Activated gamma-delta T cell (primary cell): ENCODE results near the gene DOCK8.
"Not testable (repeated sequence)": the region's sequence is repeated elsewhere in the genome, so short reads cannot be mapped to it uniquely, and the experiment has no call there.

Experiments
- DNase-seq: peaks from one replicate; lab custom pipeline; 2025; lab: John Stamatoyannopoulos, UW

DOCK8 gene

GRCh38 chr9:224582-225520 lies 10.2 kb downstream of the DOCK8 start:
- DNase-seq: no peak

DNA sequence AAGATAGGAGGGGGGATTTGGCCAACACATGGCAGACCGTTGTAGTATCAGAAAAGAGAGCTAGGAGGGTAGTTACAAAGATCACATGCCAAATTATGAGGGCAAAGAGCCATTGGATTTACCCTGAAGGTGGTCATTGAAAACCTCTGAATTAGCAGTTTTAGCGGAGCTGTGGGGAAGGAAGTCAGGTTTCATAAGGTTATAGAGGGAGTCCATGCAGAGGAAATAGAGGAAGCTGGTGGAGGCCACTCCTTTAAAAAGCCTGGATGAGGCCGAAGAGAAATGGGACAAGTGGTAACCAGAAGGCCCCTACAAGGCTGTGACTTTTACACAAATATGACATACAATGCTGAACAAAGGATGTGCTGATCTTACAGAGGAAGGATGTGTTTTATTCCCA lies 13.2 kb downstream of the DOCK8 start:
- DNase-seq: no peak

DNA sequence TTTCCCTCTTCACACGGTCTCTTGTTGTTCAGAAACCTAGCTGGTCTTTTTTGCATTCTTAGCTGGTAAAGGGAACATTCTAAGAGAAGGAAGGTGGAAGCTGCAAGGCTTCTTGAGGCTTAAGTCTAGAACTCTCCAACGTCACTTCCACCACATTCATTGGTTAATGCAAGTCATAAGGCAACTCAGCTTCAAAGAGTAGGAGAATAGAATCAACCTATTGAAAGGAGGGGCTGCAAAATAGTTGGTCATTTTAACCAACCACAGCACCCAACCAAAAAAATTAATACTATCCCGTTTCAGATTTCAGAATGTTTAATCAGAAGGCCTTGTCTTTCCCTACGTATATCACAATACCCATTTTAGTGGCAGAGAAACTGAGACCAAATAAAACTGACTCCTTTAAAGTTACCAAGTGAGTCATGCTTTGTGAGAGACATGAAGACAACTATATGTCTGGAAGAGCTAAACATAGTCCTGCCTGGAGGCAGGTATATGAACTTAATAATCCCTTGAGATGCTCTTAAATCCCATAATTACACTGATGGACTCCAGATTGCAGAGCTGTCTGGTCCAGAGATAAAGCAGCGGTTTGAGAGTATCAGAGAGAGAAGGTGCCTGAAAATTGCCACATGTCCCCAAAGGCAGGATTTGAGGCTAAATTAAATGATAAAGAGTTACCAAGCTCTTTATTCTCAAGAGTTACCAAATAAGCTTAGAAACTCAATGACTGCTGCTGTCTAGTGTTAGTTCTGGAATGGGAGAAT lies 14.4 kb downstream of the DOCK8 start:
- DNase-seq: no peak

DNA sequence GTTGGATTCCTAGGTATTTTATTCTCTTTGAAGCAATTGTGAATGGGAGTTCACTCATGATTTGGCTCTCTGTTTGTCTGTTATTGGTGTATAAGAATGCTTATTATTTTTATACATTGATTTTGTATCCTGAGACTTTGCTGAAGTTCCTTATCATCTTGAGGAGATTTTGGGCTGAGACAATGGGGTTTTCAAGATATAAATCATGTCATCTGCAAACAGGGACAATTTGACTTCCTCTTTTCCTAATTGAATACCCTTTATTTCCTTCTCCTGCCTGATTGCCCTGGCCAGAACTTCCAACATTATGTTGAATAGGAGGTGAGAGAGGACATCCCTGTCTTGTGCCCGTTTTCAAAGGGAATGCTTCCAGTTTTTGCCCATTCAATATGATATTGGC lies 17.0 kb downstream of the DOCK8 start:
- not testable (repeated sequence) for DNase-seq

DNA sequence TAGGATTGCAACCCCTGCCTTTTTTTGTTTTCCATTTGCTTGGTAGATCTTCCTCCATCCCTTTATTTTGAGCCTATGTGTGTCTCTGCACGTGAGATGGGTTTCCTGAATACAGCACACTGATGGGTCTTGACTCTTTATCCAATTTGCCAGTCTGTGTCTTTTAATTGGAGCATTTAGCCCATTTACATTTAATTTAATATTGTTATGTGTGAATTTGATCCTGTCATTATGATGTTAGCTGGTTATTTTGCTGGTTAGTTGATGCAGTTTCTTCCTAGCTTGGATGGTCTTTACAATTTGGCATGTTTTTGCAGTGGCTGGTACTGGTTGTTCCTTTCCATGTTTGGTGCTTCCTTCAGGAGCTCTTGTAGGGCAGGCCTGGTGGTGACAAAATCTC lies 19.0 kb downstream of the DOCK8 start:
- not testable (repeated sequence) for DNase-seq

DNA sequence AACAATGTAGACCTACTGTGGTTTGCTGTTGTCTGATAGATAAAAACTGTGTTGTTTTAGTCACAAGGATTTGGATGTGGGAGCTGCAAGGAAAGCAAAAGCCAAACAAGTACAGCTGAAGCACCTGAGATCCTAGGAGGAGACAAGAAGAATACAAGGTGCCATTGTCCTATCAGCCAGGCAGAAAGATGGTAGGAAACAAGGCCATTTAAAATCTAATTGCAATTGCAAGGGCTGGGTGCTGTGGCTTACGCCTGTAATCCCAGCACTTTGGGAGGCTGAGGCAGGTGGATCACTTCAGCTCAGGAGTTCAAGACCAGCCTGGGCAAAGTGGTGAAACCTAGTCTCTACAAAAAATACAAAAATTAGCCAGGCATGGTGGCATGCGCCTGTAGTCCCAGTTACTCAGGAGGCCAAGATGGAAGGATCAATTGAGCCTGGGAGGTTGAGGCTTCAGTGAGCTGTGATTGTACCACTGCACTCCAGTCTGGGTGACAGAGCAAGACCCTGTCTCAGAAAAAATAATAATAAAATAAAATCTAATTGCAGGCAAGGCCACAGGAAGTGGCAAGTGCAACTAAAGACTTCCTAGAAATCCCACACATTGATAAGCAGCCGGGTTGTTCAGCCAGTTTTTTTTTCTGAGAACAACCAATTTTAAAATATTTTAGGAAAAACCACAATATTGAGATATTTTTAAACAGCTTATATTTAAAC lies 22.6 kb downstream of the DOCK8 start:
- DNase-seq: no peak

GRCh38 chr9:237858-238345 lies 23.2 kb downstream of the DOCK8 start:
- no peak for DNase-seq

DNA sequence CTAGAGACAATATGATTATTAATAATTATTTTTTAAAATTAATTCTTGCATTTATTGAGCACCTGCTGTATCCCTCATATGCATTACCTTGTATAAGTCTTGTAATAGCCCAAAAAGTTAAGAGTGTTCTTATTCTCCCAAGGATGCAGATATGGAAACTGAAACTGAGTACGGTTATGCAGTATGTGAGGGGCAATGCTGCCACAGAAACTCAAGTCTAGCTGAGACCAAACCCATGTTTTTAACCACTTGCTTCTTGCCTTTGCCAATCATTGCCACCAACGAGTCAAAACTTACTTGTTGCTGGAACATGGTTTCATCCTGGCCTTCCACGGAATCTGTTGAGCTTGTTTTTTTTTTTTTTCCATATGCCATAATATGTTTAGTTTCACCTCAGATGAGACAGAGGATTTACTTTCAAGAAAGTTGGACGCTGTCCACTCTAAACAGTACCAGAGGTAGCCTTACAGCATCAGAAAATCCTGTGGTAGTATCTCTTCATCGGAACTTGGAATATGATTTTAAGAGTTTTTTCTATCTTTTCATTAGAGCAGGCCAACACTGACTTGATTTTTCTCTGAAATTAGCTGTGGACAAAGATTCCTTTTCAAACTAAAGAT lies 27.9 kb downstream of the DOCK8 start:
- DNase-seq: no peak

DNA sequence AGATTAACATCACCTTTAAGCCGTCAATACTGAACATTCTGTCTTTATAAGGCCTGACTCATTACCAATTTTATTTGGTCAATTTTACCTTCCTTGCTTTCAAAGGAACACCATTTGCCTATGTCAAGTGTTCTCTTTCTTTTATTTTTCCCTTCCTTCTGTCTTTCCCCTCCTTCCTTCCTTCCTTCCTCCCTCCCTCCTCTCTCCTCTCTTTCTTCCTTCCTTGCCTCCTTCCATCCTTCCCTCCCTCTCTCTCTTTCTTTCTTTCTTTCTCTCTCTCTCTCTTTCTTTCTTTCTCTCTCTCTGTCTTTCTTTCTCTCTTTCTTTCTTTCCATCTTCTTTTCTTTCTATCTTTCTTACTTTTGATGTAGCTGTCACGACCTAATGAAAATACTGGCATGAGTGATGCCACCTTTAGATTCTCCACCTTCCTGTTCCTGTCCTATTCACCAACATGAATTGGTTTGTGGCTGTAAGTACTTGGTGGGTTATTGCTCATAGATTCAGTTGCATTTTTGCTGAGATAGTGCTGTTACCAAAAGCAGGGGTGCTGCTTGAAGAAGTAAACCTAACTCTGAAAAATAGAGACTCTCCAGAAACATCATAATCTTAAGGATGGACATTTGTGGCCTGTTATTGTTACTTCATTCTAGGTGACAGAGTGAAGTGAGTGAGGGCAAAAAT lies 33.8 kb downstream of the DOCK8 start:
- no peak for DNase-seq

DNA sequence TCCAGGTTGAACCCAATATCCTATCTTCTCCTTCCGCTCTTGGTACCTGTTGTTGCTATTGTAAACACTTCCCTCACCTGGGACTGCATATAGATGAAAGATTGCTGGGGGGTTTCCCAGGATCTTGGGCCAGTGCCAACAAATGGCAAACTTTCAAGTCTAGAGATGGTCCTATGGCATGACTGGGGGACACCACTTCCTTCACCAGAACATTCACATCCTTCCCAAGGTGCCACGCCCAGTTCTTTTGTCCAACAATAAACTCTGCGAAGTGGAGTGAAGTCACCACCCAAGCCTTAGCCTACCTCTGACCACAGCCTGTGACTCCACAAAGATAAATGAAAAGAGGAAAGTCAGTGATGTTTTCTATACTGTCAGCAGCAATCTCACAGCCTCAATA lies 34.4 kb downstream of the DOCK8 start:
- no peak for DNase-seq

- no peak for DNase-seq
Measured at GRCh38 chr9:250039-250438, 35.4 kb downstream of the DOCK8 start.

- DNase-seq: no peak
Measured at GRCh38 chr9:250625-251024, 36.0 kb downstream of the DOCK8 start.

- DNase-seq: no peak
Measured at GRCh38 chr9:251398-251797, 36.7 kb downstream of the DOCK8 start.

DNA sequence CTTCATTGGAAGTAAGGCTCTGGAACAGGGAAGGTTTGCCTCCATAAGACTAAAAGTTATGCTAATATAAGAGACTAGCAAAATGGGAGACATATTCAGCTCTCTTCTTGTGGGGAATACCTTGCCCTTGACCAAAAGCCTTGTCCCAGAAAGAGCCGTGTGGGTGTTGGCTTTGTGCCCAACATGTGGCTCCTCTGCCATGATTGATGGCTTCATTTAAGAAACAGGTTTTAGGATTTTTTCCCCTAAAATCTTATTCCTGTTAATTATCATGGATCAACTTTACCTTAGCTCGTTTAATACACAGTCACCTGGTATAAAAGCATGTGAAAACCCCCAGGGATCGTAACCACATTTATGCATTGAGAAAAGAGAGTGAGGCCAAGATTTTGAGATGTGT lies 38.9 kb downstream of the DOCK8 start:
- DNase-seq: no peak

DNA sequence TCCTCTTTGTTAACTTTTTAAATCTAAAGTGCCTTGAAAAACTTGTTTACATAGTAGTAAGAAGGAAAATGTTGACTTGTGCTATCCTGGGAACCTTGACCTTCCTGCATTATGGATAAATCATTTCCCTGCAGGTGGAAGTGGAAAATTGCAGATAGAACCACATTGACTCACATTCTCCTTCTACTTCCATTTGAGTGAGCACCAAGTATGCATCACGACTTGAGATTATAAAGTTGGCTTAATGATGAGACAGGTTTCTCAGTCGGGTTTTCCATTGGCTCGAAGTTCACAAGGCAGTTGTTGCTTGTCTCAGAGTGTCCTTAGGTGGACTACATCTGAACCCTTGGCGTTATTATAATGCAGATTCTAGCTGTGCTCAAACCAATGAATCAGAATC lies 39.9 kb downstream of the DOCK8 start:
- no peak for DNase-seq

- no peak for DNase-seq
Measured at GRCh38 chr9:257957-258356, 43.3 kb downstream of the DOCK8 start.

DNA sequence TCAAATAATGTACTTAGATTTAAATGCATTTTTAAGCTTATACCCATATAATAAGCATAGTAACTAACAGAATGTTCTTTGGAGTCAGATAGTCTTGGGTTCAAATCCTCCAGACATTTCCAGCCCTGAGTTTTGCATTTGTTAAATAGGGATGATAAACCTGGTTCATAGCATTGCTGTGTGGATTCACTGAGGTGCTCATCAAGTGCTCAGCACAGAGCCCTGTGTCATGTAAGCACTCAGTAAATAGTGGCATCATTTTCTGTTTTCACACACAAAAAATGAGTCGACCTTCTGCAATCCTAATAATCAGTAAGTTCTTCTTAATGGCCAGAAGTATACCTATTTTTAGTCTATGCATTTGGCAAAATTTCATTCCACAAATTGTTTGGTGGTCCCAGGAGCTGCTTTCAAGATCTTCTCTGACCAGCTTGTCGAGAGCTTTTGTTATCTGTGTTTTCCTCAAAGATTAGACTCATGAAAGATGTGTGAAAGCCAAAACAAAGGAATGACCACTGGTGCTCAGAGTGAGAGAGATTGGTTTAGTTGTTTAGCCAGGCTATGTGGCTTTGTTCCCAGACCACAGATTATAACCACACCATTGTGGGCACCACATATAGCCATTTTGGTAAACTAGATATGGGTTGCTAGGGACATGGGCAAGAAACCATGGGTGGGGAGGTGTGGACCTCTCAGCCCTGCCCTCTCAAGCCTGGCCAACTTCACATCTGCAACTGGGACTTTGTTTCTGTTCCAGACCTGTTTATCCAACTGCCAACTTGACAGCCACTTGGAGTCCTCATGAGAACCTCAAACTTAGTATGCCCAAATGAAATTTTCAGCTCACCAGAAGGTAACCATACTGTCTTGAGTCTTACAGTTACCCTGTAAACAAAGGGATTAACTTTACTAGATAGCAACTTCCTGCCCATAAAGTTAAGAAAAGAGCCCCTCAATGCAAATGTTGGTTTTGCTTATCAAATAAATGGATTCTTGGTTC lies 45.0 kb downstream of the DOCK8 start:
- DNase-seq: no peak

GRCh38 chr9:264231-264630 lies 49.6 kb downstream of the DOCK8 start:
- no peak for DNase-seq

- DNase-seq: no peak
Measured at GRCh38 chr9:265209-265870, 50.7 kb downstream of the DOCK8 start.
